Retinal pigment epithelial cell (primary cell): Measurements from ENCODE around the gene RNF8.

Source experiments
- DNase-seq: peaks from one replicate; pipeline ENCODE4 v3.0.0-alpha.2; 2010; ENCODE audit warnings: low read depth
- H3K4me3 ChIP-seq: 2 replicates; pipeline ENCODE4 v1.5.1; 2011; ENCODE audit warnings: mild to moderate bottlenecking, low read length, control low read depth, moderate library complexity
- CTCF ChIP-seq: conservative IDR thresholded peaks from 2 replicates; pipeline ENCODE4 v1.5.1; 2011; ENCODE audit warnings: low read depth, low read length, control low read depth, inconsistent platforms

Gene RNF8

GRCh38 chr6:37406726-37407341 lies 53.1 kb downstream of the RNF8 start:
- no peak for DNase-seq
- no peak overlapping the region for H3K4me3 ChIP-seq
- TF ChIP-seq CTCF, result no peak

- H3K4me3 ChIP-seq, result no peak overlapping the region
- TF ChIP-seq CTCF, result no peak
- no peak for DNase-seq
Measured at GRCh38 chr6:37407948-37408347, 54.2 kb downstream of the RNF8 start.

- TF ChIP-seq CTCF, result no peak
- no peak overlapping the region for H3K4me3 ChIP-seq
Measured at GRCh38 chr6:37409501-37409900, 55.7 kb downstream of the RNF8 start.

GRCh38 chr6:37417393-37417792 lies 63.6 kb downstream of the RNF8 start:
- no peak for TF ChIP-seq CTCF
- H3K4me3 ChIP-seq, result no peak overlapping the region
- no peak for DNase-seq

More at GRCh38 chr6:37409501-37409900, 55.7 kb downstream of the RNF8 start:
- no peak for DNase-seq

GRCh38 chr6:37418722-37419121 lies 64.9 kb downstream of the RNF8 start:
- no peak overlapping the region for H3K4me3 ChIP-seq
- no peak for TF ChIP-seq CTCF
- DNase-seq, result no peak

- no peak for TF ChIP-seq CTCF
- no peak for DNase-seq
- H3K4me3 ChIP-seq, result no peak overlapping the region
Measured at GRCh38 chr6:37426058-37426944, 72.5 kb downstream of the RNF8 start.

GRCh38 chr6:37426945-37427510 lies 73.2 kb downstream of the RNF8 start:
- no peak overlapping the region for H3K4me3 ChIP-seq
- no peak for DNase-seq
- no peak for TF ChIP-seq CTCF
